Measurements from ENCODE around the gene ANKIB1. TPM values are rescaled to one million over a fixed set of nuclear protein-coding genes. Genes with fewer than 3 reads are reported as not detected.
A peak's percentile ranks its signal among the peaks of the same experiment; 100 is the strongest.
"Not testable (repeated sequence)": the region's sequence is repeated elsewhere in the genome, so short reads cannot be mapped to it uniquely, and the experiment has no call there.

The ANKIB1 gene
- total and polyA plus RNA-seq, 2 donors from 2014 or later: 10.7 to 59.0 TPM

DNA sequence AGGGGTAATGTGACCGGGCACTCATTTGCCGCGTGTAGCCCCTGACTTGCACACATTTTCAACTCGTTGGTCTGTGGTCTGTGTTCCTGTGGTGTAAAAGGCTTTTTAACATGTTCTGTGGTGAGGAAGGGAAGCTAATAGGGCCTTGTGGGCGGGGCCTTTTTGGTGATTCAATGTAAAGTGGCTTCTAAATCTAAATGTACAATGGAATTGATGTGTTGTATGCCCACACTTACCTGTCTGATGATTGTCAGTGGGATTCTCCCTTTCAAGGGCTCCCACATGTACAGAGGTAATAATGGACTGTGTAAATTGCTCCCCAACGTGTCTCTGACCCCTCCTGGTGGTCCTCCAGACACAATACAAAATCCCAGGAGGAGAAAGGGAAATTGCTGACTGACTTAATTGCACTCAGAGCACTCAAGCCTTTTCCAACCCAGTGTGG is 158.4 kb downstream of the ANKIB1 start:
- H3K4me1 ChIP-seq (ENCODE audit: control insufficient read depth in 2 of 3, insufficient read depth in 2 of 3, low read depth in 1 of 3, low read length in 3 of 3): no peaks in the 10 kb centered on the region
- no peak overlapping the region for H3K27ac ChIP-seq (ENCODE audit: low read depth in 2 of 2, low read length in 2 of 2)
- FAIRE-seq (no peak), DNase-seq (peak in 1 of 5 donors; percentile 7)
- H3K36me3 ChIP-seq (ENCODE audit: control insufficient read depth in 2 of 3, insufficient read depth in 3 of 3, low read length in 3 of 3): peaks cover 2 to 5% (median 4%) of the 10 kb centered on the region in 3 donors
- no peak overlapping the region for H3K9ac ChIP-seq (ENCODE audit: low read length in 3 of 3)
- no peak overlapping the region for H3K4me3 ChIP-seq (ENCODE audit: low read length in 3 of 3)
- H3K9me3 ChIP-seq (ENCODE audit: control insufficient read depth in 2 of 3, insufficient read depth in 1 of 3, low read length in 3 of 3): no peaks in the 10 kb centered on the region
- TF ChIP-seq, protein P1, sequence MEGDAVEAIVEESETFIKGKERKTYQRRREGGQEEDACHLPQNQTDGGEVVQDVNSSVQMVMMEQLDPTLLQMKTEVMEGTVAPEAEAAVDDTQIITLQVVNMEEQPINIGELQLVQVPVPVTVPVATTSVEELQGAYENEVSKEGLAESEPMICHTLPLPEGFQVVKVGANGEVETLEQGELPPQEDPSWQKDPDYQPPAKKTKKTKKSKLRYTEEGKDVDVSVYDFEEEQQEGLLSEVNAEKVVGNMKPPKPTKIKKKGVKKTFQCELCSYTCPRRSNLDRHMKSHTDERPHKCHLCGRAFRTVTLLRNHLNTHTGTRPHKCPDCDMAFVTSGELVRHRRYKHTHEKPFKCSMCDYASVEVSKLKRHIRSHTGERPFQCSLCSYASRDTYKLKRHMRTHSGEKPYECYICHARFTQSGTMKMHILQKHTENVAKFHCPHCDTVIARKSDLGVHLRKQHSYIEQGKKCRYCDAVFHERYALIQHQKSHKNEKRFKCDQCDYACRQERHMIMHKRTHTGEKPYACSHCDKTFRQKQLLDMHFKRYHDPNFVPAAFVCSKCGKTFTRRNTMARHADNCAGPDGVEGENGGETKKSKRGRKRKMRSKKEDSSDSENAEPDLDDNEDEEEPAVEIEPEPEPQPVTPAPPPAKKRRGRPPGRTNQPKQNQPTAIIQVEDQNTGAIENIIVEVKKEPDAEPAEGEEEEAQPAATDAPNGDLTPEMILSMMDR (IDR thresholded peaks at IDR 0.05; ENCODE audit: borderline replicate concordance, extremely low read depth, insufficient read depth): no peak
- H3K27me3 ChIP-seq (ENCODE audit: control insufficient read depth, insufficient read depth, low read length): no peaks in the 10 kb centered on the region
- intact Hi-C loops (cut with DNase I): no loop called here

DNA sequence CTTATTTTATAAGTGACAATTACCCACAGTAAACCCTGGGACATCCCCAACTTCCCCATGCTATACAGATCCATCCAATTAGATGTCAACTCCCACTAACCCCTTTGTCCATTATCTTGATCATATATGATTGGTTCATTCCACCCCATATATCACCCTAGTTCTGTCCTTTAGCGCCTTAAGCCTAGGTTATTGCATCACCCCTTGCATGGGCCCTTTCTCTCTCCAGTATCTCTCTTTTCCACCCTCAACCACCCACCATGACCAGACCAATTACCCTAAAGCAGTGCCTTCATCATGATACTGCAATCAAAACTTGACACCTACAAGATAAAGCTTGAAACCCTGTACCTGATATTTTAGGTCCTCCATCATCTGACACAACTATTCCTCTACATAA is 163.6 kb downstream of the ANKIB1 start:
- Histone ChIP-seq H3K9me3 (ENCODE audit: control insufficient read depth in 2 of 3, insufficient read depth in 1 of 3, low read length in 3 of 3) (no peaks in the 10 kb centered on the region), H3K9ac (ENCODE audit: low read length in 3 of 3) (no peak overlapping the region), H3K4me1 (ENCODE audit: control insufficient read depth in 2 of 3, insufficient read depth in 2 of 3, low read depth in 1 of 3, low read length in 3 of 3) (no peaks in the 10 kb centered on the region), H3K27ac (ENCODE audit: low read depth in 2 of 2, low read length in 2 of 2) (no peak overlapping the region), H3K36me3 (ENCODE audit: control insufficient read depth in 2 of 3, insufficient read depth in 3 of 3, low read length in 3 of 3) (no peaks in the 10 kb centered on the region), H3K4me3 (ENCODE audit: low read length in 3 of 3) (no peak overlapping the region), H3K27me3 (ENCODE audit: control insufficient read depth, insufficient read depth, low read length) (no peaks in the 10 kb centered on the region)
- DNase-seq (no peak), FAIRE-seq (no peak)
- TF ChIP-seq, protein P1 (IDR thresholded peaks at IDR 0.05; ENCODE audit: borderline replicate concordance, extremely low read depth, insufficient read depth): no peak
- intact Hi-C loops (cut with DNase I): no loop called here

DNA sequence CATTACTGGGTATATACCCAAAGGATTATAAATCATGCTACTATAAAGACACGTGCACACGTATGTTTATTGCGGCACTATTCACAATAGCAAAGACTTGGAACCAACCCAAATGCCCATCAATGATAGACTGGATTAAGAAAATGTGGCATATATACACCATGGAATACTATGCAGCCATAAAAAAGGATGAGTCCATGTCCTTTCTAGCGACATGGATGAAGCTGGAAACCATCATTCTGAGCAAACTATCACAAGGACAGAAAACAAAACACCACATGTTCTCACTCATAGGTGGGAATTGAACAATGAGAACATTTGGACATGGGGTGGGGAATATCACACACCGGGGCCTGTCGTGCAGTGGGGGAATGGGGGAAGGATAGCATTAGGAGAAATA is 164.4 kb downstream of the ANKIB1 start:
- FAIRE-seq; H3K4me1 ChIP-seq (ENCODE audit: control insufficient read depth in 2 of 3, insufficient read depth in 2 of 3, low read depth in 1 of 3, low read length in 3 of 3); intact Hi-C loops (cut with DNase I); H3K36me3 ChIP-seq (ENCODE audit: control insufficient read depth in 2 of 3, insufficient read depth in 3 of 3, low read length in 3 of 3); DNase-seq; H3K27me3 ChIP-seq (ENCODE audit: control insufficient read depth, insufficient read depth, low read length); H3K4me3 ChIP-seq (ENCODE audit: low read length in 3 of 3); H3K27ac ChIP-seq (ENCODE audit: low read depth in 2 of 2, low read length in 2 of 2); H3K9ac ChIP-seq (ENCODE audit: low read length in 3 of 3); H3K9me3 ChIP-seq (ENCODE audit: control insufficient read depth in 2 of 3, insufficient read depth in 1 of 3, low read length in 3 of 3): not testable (repeated sequence)

DNA sequence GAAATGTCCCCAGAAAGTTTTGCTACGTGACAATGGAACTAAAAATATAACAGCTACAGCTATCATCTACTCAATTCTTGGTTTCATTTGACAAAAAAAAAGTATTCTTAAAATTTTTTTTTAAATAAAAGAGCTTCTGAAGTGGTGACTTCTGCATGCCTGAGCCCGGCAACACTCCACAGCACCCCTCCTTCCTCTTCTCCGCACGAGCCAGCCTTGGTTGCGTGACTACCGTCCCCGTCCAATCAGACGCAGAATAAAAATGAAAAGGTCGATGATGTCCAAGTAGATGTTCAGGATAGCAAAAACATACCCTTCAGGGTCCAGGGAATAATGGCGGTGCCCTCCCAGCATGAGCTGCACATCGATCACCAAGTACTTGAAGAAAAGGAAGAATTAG is 167.0 kb downstream of the ANKIB1 start:
- intact Hi-C loops (cut with DNase I): no loop called here
- FAIRE-seq (no peak), DNase-seq (no peak)
- Histone ChIP-seq H3K36me3 (ENCODE audit: control insufficient read depth in 2 of 3, insufficient read depth in 3 of 3, low read length in 3 of 3) (no peaks in the 10 kb centered on the region), H3K27me3 (ENCODE audit: control insufficient read depth, insufficient read depth, low read length) (no peaks in the 10 kb centered on the region), H3K9ac (ENCODE audit: low read length in 3 of 3) (no peak overlapping the region), H3K27ac (ENCODE audit: low read depth in 2 of 2, low read length in 2 of 2) (no peak overlapping the region), H3K4me3 (ENCODE audit: low read length in 3 of 3) (no peak overlapping the region), H3K4me1 (ENCODE audit: control insufficient read depth in 2 of 3, insufficient read depth in 2 of 3, low read depth in 1 of 3, low read length in 3 of 3) (no peaks in the 10 kb centered on the region), H3K9me3 (ENCODE audit: control insufficient read depth in 2 of 3, insufficient read depth in 1 of 3, low read length in 3 of 3) (no peaks in the 10 kb centered on the region)
- TF ChIP-seq, protein P1 (IDR thresholded peaks at IDR 0.05; ENCODE audit: borderline replicate concordance, extremely low read depth, insufficient read depth): no peak

All from kidney (tissue), 14 donors.